ENCODE measurements around the gene RBBP8NL.

The RBBP8NL gene

DNA sequence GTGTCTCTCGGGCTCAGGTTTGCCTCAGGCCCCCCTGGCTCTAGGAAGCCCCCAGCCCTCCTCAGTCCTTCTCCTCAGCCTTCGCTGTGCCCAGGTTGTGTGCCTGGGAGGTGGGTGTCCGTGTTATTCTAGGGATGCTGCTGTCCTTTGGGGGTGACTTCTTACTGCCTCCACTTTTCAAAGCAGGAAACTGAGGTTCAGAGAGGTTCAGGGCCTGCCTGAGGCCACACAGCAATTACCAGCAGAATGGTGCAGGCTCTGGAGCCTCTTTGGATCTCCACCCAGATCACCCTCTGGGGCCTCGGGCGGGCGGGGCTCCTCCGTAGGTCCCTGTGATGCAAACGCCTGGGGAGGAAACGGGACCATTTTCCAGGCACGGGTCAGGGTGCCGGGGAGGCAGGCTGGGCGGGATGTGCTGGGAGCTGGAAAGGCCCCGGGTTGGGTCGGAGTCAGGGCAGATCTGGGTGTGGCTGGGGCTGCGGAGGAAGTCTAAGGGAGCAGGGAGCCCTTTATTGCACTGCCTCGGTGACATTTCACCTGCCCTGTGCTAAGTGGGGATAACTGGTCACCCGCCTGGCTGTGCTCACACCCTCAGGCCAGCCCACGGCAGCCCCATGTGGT, 25.2 kb upstream of the RBBP8NL start:
- Histone ChIP-seq H3K79me2 (ENCODE audit: insufficient read depth, low read length) (no peaks in the 10 kb centered on the region), H3K9me2 (replicated peaks; ENCODE audit: insufficient read depth, low read length) (no peaks in the 10 kb centered on the region), H3K27ac (ENCODE audit: low read depth, low read length) (no peak overlapping the region), H3K4me3 (ENCODE audit: insufficient read depth, low read length, poor library complexity, severe bottlenecking) (no peak overlapping the region), H4K20me1 (ENCODE audit: low read depth, low read length) (no peaks in the 10 kb centered on the region), H3K9ac (ENCODE audit: low read length) (no peak overlapping the region), H3K4me2 (ENCODE audit: low read depth, low read length, poor library complexity, severe bottlenecking) (no peak overlapping the region), H3K27me3 (ENCODE audit: low read length) (no peaks in the 10 kb centered on the region), H3K36me3 (ENCODE audit: low read length) (no peaks in the 10 kb centered on the region), H3F3A (ENCODE audit: insufficient read depth) (no peaks in the 10 kb centered on the region), H2AFZ (ENCODE audit: low read depth, low read length, severe bottlenecking) (no peak overlapping the region), H3K9me3 (ENCODE audit: insufficient read depth, low read length) (no peaks in the 10 kb centered on the region)
- TF ChIP-seq CTCF (IDR thresholded peaks at IDR 0.05; ENCODE audit: insufficient read depth, low read length, poor library complexity, severe bottlenecking) (no peak), EZH2phosphoT487 (conservative IDR thresholded peaks at IDR 0.05; ENCODE audit: low read length) (no peak)

- no peak overlapping the region for H2AFZ ChIP-seq (ENCODE audit: low read depth, low read length, severe bottlenecking)
- H3K9me2 ChIP-seq (replicated peaks; ENCODE audit: insufficient read depth, low read length) = no peaks in the 10 kb centered on the region
- H3K4me2 ChIP-seq (ENCODE audit: low read depth, low read length, poor library complexity, severe bottlenecking) = no peak overlapping the region
- no peaks in the 10 kb centered on the region for H4K20me1 ChIP-seq (ENCODE audit: low read depth, low read length)
- H3K79me2 ChIP-seq (ENCODE audit: insufficient read depth, low read length) = no peaks in the 10 kb centered on the region
- no peak for TF ChIP-seq CTCF (IDR thresholded peaks at IDR 0.05; ENCODE audit: insufficient read depth, low read length, poor library complexity, severe bottlenecking)
- no peak for TF ChIP-seq EZH2phosphoT487 (conservative IDR thresholded peaks at IDR 0.05; ENCODE audit: low read length)
- no peaks in the 10 kb centered on the region for H3F3A ChIP-seq (ENCODE audit: insufficient read depth)
- H3K9ac ChIP-seq (ENCODE audit: low read length) = no peak overlapping the region
- H3K4me3 ChIP-seq (ENCODE audit: insufficient read depth, low read length, poor library complexity, severe bottlenecking) = no peak overlapping the region
- H3K9me3 ChIP-seq (ENCODE audit: insufficient read depth, low read length) = no peaks in the 10 kb centered on the region
- H3K27me3 ChIP-seq (ENCODE audit: low read length) = no peaks in the 10 kb centered on the region
- no peak overlapping the region for H3K27ac ChIP-seq (ENCODE audit: low read depth, low read length)
- H3K36me3 ChIP-seq (ENCODE audit: low read length) = no peaks in the 10 kb centered on the region
Observed at GRCh38 chr20:62451970-62452369, 24.6 kb upstream of the RBBP8NL start.

- Histone ChIP-seq H3K27ac (ENCODE audit: low read depth, low read length) (no peak overlapping the region), H3K9ac (ENCODE audit: low read length) (no peak overlapping the region), H3K9me2 (replicated peaks; ENCODE audit: insufficient read depth, low read length) (no peaks in the 10 kb centered on the region), H3K27me3 (ENCODE audit: low read length) (no peaks in the 10 kb centered on the region), H3K36me3 (ENCODE audit: low read length) (no peaks in the 10 kb centered on the region), H4K20me1 (ENCODE audit: low read depth, low read length) (no peaks in the 10 kb centered on the region), H3F3A (ENCODE audit: insufficient read depth) (no peaks in the 10 kb centered on the region), H2AFZ (ENCODE audit: low read depth, low read length, severe bottlenecking) (no peak overlapping the region), H3K79me2 (ENCODE audit: insufficient read depth, low read length) (no peaks in the 10 kb centered on the region), H3K9me3 (ENCODE audit: insufficient read depth, low read length) (no peaks in the 10 kb centered on the region), H3K4me3 (ENCODE audit: insufficient read depth, low read length, poor library complexity, severe bottlenecking) (no peak overlapping the region), H3K4me2 (ENCODE audit: low read depth, low read length, poor library complexity, severe bottlenecking) (no peak overlapping the region)
- no peak for TF ChIP-seq CTCF (IDR thresholded peaks at IDR 0.05; ENCODE audit: insufficient read depth, low read length, poor library complexity, severe bottlenecking)
- TF ChIP-seq EZH2phosphoT487 (conservative IDR thresholded peaks at IDR 0.05; ENCODE audit: low read length) = no peak
Observed at GRCh38 chr20:62451156-62451767, 23.9 kb upstream of the RBBP8NL start.
